ENCODE measurements around the gene RHOB.

Gene RHOB

GRCh38 chr2:20484810-20485611 is 38.1 kb downstream of the RHOB start:
- no peak for TF ChIP-seq CTCF (conservative IDR thresholded peaks at IDR 0.05; ENCODE audit: low read length)

GRCh38 chr2:20485612-20486388 is 38.9 kb downstream of the RHOB start:
- DNase-seq (ENCODE audit: low read depth) = no peak
- no peak for TF ChIP-seq CTCF (conservative IDR thresholded peaks at IDR 0.05; ENCODE audit: low read length)
- H3K4me3 ChIP-seq (ENCODE audit: low read length) = no peak overlapping the region

More at GRCh38 chr2:20484810-20485611, 38.1 kb downstream of the RHOB start:
- H3K4me3 ChIP-seq (ENCODE audit: low read length) = no peak overlapping the region
- DNase-seq (ENCODE audit: low read depth) = no peak

- TF ChIP-seq CTCF (conservative IDR thresholded peaks at IDR 0.05; ENCODE audit: low read length) = no peak
- DNase-seq (ENCODE audit: low read depth) = no peak
Measured at GRCh38 chr2:20486571-20486970, 39.7 kb downstream of the RHOB start.

GRCh38 chr2:20487030-20487391 is 40.1 kb downstream of the RHOB start:
- TF ChIP-seq CTCF (conservative IDR thresholded peaks at IDR 0.05; ENCODE audit: low read length) = no peak
- H3K4me3 ChIP-seq (ENCODE audit: low read length) = no peak overlapping the region
- DNase-seq (ENCODE audit: low read depth) = no peak

More at GRCh38 chr2:20486571-20486970, 39.7 kb downstream of the RHOB start:
- no peak overlapping the region for H3K4me3 ChIP-seq (ENCODE audit: low read length)

GRCh38 chr2:20487392-20488174 is 40.7 kb downstream of the RHOB start:
- DNase-seq (ENCODE audit: low read depth) = no peak
- H3K4me3 ChIP-seq (ENCODE audit: low read length) = no peak overlapping the region
- no peak for TF ChIP-seq CTCF (conservative IDR thresholded peaks at IDR 0.05; ENCODE audit: low read length)

GRCh38 chr2:20488201-20488641 is 41.3 kb downstream of the RHOB start:
- no peak for DNase-seq (ENCODE audit: low read depth)
- TF ChIP-seq CTCF (conservative IDR thresholded peaks at IDR 0.05; ENCODE audit: low read length) = no peak
- no peak overlapping the region for H3K4me3 ChIP-seq (ENCODE audit: low read length)

Data from AG10803 (cell line).